HL-60 (cell line): ENCODE data around the gene NXPH2.

Experiments
- DNase-seq, 2 experiments: peaks; one replicate each; pipeline ENCODE4 v3.0.0-alpha.2; 2010 to 2020; ENCODE audit warnings: low read depth in 1 of 2, low spot score in 1 of 2
- H3K27ac ChIP-seq: fragments of 250-450 bp; sonication (Bioruptor Pico); replicated peaks from 2 replicates; pipeline ENCODE4 v1.5.1; 2020; ENCODE audit warnings: mild to moderate bottlenecking, moderate library complexity
- H3K27me3 ChIP-seq: fragments of 250-450 bp; sonication (Bioruptor Pico); 2 replicates; pipeline ENCODE4 v1.5.1; 2021; ENCODE audit warnings: mild to moderate bottlenecking, moderate library complexity; ENCODE audit not compliant: insufficient read depth, poor library complexity, severe bottlenecking
- H3K4me3 ChIP-seq: replicated peaks from 2 replicates; pipeline ENCODE4 v1.5.1; 2011; ENCODE audit warnings: mild to moderate bottlenecking, control low read depth, low read length; ENCODE audit not compliant: insufficient read depth
- GABPA ChIP-seq: IDR thresholded peaks from 2 replicates; pipeline ENCODE4 v1.6.1; 2012; ENCODE audit warnings: low read depth
- POLR2AphosphoS5 ChIP-seq: IDR thresholded peaks from 2 replicates; pipeline ENCODE4 v1.6.1; 2012; ENCODE audit warnings: low read depth
- REST ChIP-seq: IDR thresholded peaks from 2 replicates; pipeline ENCODE4 v1.6.1; 2012; ENCODE audit warnings: low read depth; ENCODE audit not compliant: insufficient replicate concordance
- SPI1 ChIP-seq: IDR thresholded peaks from 2 replicates; pipeline ENCODE4 v1.6.1; 2012; ENCODE audit warnings: low read depth, mild to moderate bottlenecking, borderline replicate concordance
- TF ChIP-seq, protein P1 (sequence below): IDR thresholded peaks from one replicate; pipeline ENCODE4 v1.5.1; 2011; ENCODE audit warnings: low read length, control low read depth, inconsistent platforms; ENCODE audit not compliant: insufficient read depth

The NXPH2 gene

GRCh38 chr2:138707392-138708074 lies 72.7 kb downstream of the NXPH2 start:
- DNase-seq, result no peak
- TF ChIP-seq GABPA (no peak), POLR2AphosphoS5 (no peak), REST (no peak), SPI1 (no peak)
- TF ChIP-seq, protein P1, sequence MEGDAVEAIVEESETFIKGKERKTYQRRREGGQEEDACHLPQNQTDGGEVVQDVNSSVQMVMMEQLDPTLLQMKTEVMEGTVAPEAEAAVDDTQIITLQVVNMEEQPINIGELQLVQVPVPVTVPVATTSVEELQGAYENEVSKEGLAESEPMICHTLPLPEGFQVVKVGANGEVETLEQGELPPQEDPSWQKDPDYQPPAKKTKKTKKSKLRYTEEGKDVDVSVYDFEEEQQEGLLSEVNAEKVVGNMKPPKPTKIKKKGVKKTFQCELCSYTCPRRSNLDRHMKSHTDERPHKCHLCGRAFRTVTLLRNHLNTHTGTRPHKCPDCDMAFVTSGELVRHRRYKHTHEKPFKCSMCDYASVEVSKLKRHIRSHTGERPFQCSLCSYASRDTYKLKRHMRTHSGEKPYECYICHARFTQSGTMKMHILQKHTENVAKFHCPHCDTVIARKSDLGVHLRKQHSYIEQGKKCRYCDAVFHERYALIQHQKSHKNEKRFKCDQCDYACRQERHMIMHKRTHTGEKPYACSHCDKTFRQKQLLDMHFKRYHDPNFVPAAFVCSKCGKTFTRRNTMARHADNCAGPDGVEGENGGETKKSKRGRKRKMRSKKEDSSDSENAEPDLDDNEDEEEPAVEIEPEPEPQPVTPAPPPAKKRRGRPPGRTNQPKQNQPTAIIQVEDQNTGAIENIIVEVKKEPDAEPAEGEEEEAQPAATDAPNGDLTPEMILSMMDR, result no peak
- Histone ChIP-seq H3K4me3 (no peak overlapping the region), H3K27ac (no peak overlapping the region), H3K27me3 (no peaks in the 10 kb centered on the region)

GRCh38 chr2:138703242-138703641 lies 76.9 kb downstream of the NXPH2 start:
- Histone ChIP-seq H3K4me3 (no peak overlapping the region), H3K27ac (no peak overlapping the region), H3K27me3 (no peaks in the 10 kb centered on the region)
- TF ChIP-seq, protein P1, result no peak
- TF ChIP-seq SPI1 (no peak), GABPA (no peak), REST (no peak), POLR2AphosphoS5 (no peak)
- DNase-seq, result no peak

GRCh38 chr2:138700716-138701115 lies 79.5 kb downstream of the NXPH2 start:
- H3K27ac ChIP-seq, result no peak overlapping the region
- H3K4me3 ChIP-seq, result no peak overlapping the region
- TF ChIP-seq REST (no peak), GABPA (no peak), POLR2AphosphoS5 (no peak), SPI1 (no peak)
- TF ChIP-seq, protein P1, result no peak
- no peak for DNase-seq
- no peaks in the 10 kb centered on the region for H3K27me3 ChIP-seq
